Kidney (tissue), 14 donors: ENCODE measurements around the gene KCNG2. TPM values are rescaled to one million over a fixed set of nuclear protein-coding genes. Genes with fewer than 3 reads are reported as not detected.
"Not testable (repeated sequence)": the region's sequence is repeated elsewhere in the genome, so short reads cannot be mapped to it uniquely, and the experiment has no call there.

Experiments
- DNase-seq, 5 donors: peaks; one replicate each; pipeline ENCODE4 v3.0.0-alpha.2; 2013 to 2020
- FAIRE-seq: peaks from 2 replicates; lab custom pipeline; 2012; peaks lifted over from hg19 to GRCh38; lab: Jason Lieb, UNC
- H3K27ac ChIP-seq, 2 donors: one replicate each; pipeline ENCODE4 v1.7.0; 2013; ENCODE audit warnings: low read depth in 2 of 2, low read length in 2 of 2, inconsistent platforms in 1 of 2
- H3K27me3 ChIP-seq: one replicate; pipeline ENCODE4 v1.7.1; 2013; ENCODE audit warnings: low read length, inconsistent platforms; ENCODE audit not compliant: control insufficient read depth, insufficient read depth
- H3K36me3 ChIP-seq, 3 donors: one replicate each; pipeline versions ENCODE4 v1.7.0 to v1.7.1; 2013; ENCODE audit warnings: low read length in 3 of 3, control low read depth in 1 of 3, inconsistent platforms in 1 of 3; ENCODE audit not compliant: insufficient read depth in 3 of 3, control insufficient read depth in 2 of 3
- H3K4me1 ChIP-seq, 3 donors: one replicate each; pipeline versions ENCODE4 v1.7.0 to v1.7.1; 2013; ENCODE audit warnings: low read length in 3 of 3, inconsistent platforms in 1 of 3, low read depth in 1 of 3; ENCODE audit not compliant: control insufficient read depth in 2 of 3, insufficient read depth in 2 of 3
- H3K4me3 ChIP-seq, 3 donors: one replicate each; pipeline versions ENCODE4 v1.7.0 to v1.8.1; 2013; ENCODE audit warnings: low read length in 3 of 3, control low read depth in 1 of 3, inconsistent platforms in 1 of 3
- H3K9ac ChIP-seq, 3 donors: one replicate each; pipeline versions ENCODE4 v1.7.0 to v1.7.1; 2013; ENCODE audit warnings: low read length in 3 of 3, control low read depth in 1 of 3, inconsistent platforms in 1 of 3
- H3K9me3 ChIP-seq, 3 donors: one replicate each; pipeline versions ENCODE4 v1.7.0 to v1.7.1; 2013; ENCODE audit warnings: low read length in 3 of 3, control low read depth in 1 of 3, inconsistent platforms in 1 of 3; ENCODE audit not compliant: control insufficient read depth in 2 of 3, insufficient read depth in 1 of 3
- intact Hi-C: fragments of 100-400 bp; cut with DNase I; formaldehyde crosslinking; loops from one replicate; pipeline ENCODE4 v1.11.1; 2022
- polyA plus RNA-seq: library from polyadenylated mRNA; stranded (reverse); fragments of 350-450 nt; fragmentation: Illumina TruSeq; extraction: RNeasy Lipid Tissue Mini Kit (QIAGEN cat#74804); gene quantifications from one replicate; pipeline ENCODE4 v1.2.3, GENCODE V29; 2014; ENCODE audit warnings: low read depth, low replicate concordance; ENCODE audit not compliant: insufficient read depth
- total RNA-seq: library from RNA; stranded (reverse); fragmentation: NEBNext Ultra II Directional; extraction: Animal tissue kit (Norgen Biotek cat#: 25700); gene quantifications from one replicate; pipeline ENCODE4 v1.2.1, GENCODE V29; 2021
- TF ChIP-seq, protein P1 (sequence below): IDR thresholded peaks from 3 replicates; pipeline ENCODE4 v1.5.1; 2012; ENCODE audit warnings: mild to moderate bottlenecking, moderate library complexity, borderline replicate concordance; ENCODE audit not compliant: insufficient read depth; ENCODE audit errors: extremely low read depth
- donor health status: control.
- donor health status: control.
- donor health status: control.
- donor health status: control.
- donor health status: control.
- donor health status: DM: yes; HTN: yes; CAD: no.
- donor health status: Normal renal cell carcinoma (clear cell type).

The KCNG2 gene
- total and polyA plus RNA-seq, 2 donors from 2014 or later, result 0.76 TPM; not detected in 1

- TF ChIP-seq, protein P1, sequence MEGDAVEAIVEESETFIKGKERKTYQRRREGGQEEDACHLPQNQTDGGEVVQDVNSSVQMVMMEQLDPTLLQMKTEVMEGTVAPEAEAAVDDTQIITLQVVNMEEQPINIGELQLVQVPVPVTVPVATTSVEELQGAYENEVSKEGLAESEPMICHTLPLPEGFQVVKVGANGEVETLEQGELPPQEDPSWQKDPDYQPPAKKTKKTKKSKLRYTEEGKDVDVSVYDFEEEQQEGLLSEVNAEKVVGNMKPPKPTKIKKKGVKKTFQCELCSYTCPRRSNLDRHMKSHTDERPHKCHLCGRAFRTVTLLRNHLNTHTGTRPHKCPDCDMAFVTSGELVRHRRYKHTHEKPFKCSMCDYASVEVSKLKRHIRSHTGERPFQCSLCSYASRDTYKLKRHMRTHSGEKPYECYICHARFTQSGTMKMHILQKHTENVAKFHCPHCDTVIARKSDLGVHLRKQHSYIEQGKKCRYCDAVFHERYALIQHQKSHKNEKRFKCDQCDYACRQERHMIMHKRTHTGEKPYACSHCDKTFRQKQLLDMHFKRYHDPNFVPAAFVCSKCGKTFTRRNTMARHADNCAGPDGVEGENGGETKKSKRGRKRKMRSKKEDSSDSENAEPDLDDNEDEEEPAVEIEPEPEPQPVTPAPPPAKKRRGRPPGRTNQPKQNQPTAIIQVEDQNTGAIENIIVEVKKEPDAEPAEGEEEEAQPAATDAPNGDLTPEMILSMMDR, result no peak
- Histone ChIP-seq H3K27me3 (no peaks in the 10 kb centered on the region), H3K9ac (no peak overlapping the region), H3K9me3 (no peaks in the 10 kb centered on the region), H3K4me1 (no peaks in the 10 kb centered on the region), H3K27ac (no peak overlapping the region), H3K4me3 (no peak overlapping the region), H3K36me3 (no peaks in the 10 kb centered on the region)
- FAIRE-seq, result no peak
- intact Hi-C loops, result no loop called here
- peak in 2 of 5 donors; percentile 5 to 70 for DNase-seq
Observed at GRCh38 chr18:79863161-79864005, 65.6 kb downstream of the KCNG2 start.

DNA sequence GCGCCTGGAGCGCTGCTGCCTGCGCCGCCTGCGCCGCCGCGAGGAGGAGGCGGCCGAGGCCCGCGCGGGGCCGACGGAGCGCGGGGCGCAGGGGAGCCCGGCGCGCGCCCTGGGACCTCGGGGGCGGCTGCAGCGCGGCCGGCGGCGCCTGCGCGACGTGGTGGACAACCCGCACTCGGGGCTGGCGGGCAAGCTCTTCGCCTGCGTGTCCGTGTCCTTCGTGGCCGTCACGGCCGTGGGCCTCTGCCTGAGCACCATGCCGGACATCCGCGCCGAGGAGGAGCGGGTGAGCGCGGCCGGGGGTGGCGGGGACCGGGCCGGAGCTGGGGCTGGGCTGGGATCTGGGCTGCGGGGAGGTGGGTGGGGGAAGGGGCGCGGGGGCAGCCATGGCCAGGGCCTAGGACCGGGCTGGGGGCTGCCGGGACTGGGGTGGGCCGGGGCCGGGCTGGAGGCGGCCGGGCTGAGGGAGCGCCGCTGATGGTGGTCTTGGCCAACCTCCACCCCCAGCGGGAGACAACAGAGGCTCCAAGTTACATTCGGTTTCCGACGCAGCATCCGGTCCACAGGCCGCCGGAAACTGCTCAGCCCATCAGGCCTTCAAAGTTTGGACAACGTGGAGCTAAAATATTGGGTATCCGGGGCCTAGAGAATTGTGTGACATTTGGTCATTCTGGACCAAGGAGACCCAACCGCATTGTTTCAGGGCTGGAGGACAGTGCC, 66.4 kb downstream of the KCNG2 start:
- H3K4me3 ChIP-seq, result no peak overlapping the region
- no peaks in the 10 kb centered on the region for H3K27me3 ChIP-seq
- no peaks in the 10 kb centered on the region for H3K36me3 ChIP-seq
- intact Hi-C loops, result no loop called here
- no peaks in the 10 kb centered on the region for H3K9me3 ChIP-seq
- peak in 1 of 5 donors; percentile 50 for DNase-seq
- no peaks in the 10 kb centered on the region for H3K4me1 ChIP-seq
- H3K27ac ChIP-seq, result no peak overlapping the region
- no peak for FAIRE-seq
- TF ChIP-seq, protein P1, result no peak
- H3K9ac ChIP-seq, result no peak overlapping the region

- H3K36me3 ChIP-seq, H3K4me3 ChIP-seq, H3K27ac ChIP-seq, FAIRE-seq, intact Hi-C loops, H3K9me3 ChIP-seq, H3K27me3 ChIP-seq, H3K4me1 ChIP-seq, H3K9ac ChIP-seq: not testable (repeated sequence)
- peak in 1 of 5 donors; percentile 4 for DNase-seq
Observed at GRCh38 chr18:79864955-79865354, 67.2 kb downstream of the KCNG2 start.

GRCh38 chr18:79865951-79866350, 68.2 kb downstream of the KCNG2 start:
- H3K27me3 ChIP-seq, FAIRE-seq, H3K9ac ChIP-seq, DNase-seq, H3K4me1 ChIP-seq, intact Hi-C loops, H3K9me3 ChIP-seq, H3K27ac ChIP-seq, H3K36me3 ChIP-seq, H3K4me3 ChIP-seq: not testable (repeated sequence)
